SH-SY5Y (cell line): ENCODE data around the gene RUVBL1.

Source experiments
- GATA2 ChIP-seq: IDR thresholded peaks from 2 replicates; pipeline ENCODE4 v1.6.1; 2011; ENCODE audit warnings: mild to moderate bottlenecking, low read depth, low read length
- GATA3 ChIP-seq: IDR thresholded peaks from 2 replicates; pipeline ENCODE4 v1.6.1; 2011; ENCODE audit warnings: low read depth, mild to moderate bottlenecking, low read length, moderate library complexity

- TF ChIP-seq GATA2 (no peak), GATA3 (no peak)
Measured at GRCh38 chr3:128036119-128036518, 87.5 kb downstream of the RUVBL1 start.
